ENCODE measurements around the gene INTS3. TPM values are rescaled to one million over a fixed set of nuclear protein-coding genes. Genes with fewer than 3 reads are reported as not detected.

INTS3 gene
- total RNA-seq, 1 experiment from 2014 or later = 66.8 TPM

- TF ChIP-seq PRDM15 (CRISPR knock-in tag; IDR thresholded peaks at IDR 0.05) (no peak), ZNF396 (CRISPR knock-in tag; IDR thresholded peaks at IDR 0.05; ENCODE audit: borderline replicate concordance) (no peak), OVOL2 (CRISPR knock-in tag; IDR thresholded peaks at IDR 0.05; ENCODE audit: borderline replicate concordance) (no peak), STAT6 (CRISPR knock-in tag; conservative IDR thresholded peaks at IDR 0.05; ENCODE audit: low read depth) (no peak), GABPB1 (CRISPR knock-in tag; IDR thresholded peaks at IDR 0.05) (no peak), ZMAT4 (CRISPR knock-in tag; IDR thresholded peaks at IDR 0.05) (no peak), KAT7 (CRISPR knock-in tag; IDR thresholded peaks at IDR 0.05; ENCODE audit: borderline replicate concordance) (no peak), ZBTB21 (CRISPR knock-in tag; IDR thresholded peaks at IDR 0.05; ENCODE audit: borderline replicate concordance) (no peak), ERG (CRISPR knock-in tag; IDR thresholded peaks at IDR 0.05) (no peak), ZNF512 (CRISPR knock-in tag; IDR thresholded peaks at IDR 0.05; ENCODE audit: borderline replicate concordance) (no peak)
Observed at GRCh38 chr1:153816283-153816889, 88.5 kb downstream of the INTS3 start (continued).

- no peak overlapping the region for H3K4me3 Mint-ChIP-seq
- TF ChIP-seq NR2C2 (CRISPR knock-in tag; IDR thresholded peaks at IDR 0.05) (no peak), RORB (CRISPR knock-in tag; IDR thresholded peaks at IDR 0.05) (no peak), TEAD1 (CRISPR knock-in tag; IDR thresholded peaks at IDR 0.05) (no peak), PREB (CRISPR knock-in tag; IDR thresholded peaks at IDR 0.05; ENCODE audit: borderline replicate concordance) (no peak), ZNF512 (CRISPR knock-in tag; IDR thresholded peaks at IDR 0.05; ENCODE audit: borderline replicate concordance) (no peak), SMAD3 (CRISPR knock-in tag; IDR thresholded peaks at IDR 0.05; ENCODE audit: borderline replicate concordance) (no peak), PRDM15 (CRISPR knock-in tag; IDR thresholded peaks at IDR 0.05) (no peak), ETV6 (CRISPR knock-in tag; IDR thresholded peaks at IDR 0.05) (no peak)
Observed at GRCh38 chr1:153818876-153819275, 91.0 kb downstream of the INTS3 start.

More at GRCh38 chr1:153818876-153819275, 91.0 kb downstream of the INTS3 start:
- Mint-ChIP-seq H3K4me1 (no peaks in the 10 kb centered on the region), H3K27me3 (ENCODE audit: low read depth) (no peaks in the 10 kb centered on the region), H3K27ac (peak overlapping the region; percentile 60; the same call in 1 of the 2 replicates), H3K9me3 (no peaks in the 10 kb centered on the region), H3K36me3 (peaks cover 49% of the 10 kb centered on the region)
- ChIA-PET CTCF (no interaction called here), POLR2A (no interaction called here)
- DNase-seq (ENCODE audit: low spot score) = no peak
- ATAC-seq = no peak
